Right atrium auricular region (tissue), 2 donors: ENCODE measurements around the gene BABAM2. TPM values are rescaled to one million over a fixed set of nuclear protein-coding genes. Genes with fewer than 3 reads are reported as not detected.

ENCODE experiments used
- DNase-seq: peaks from one replicate; pipeline ENCODE4 v3.0.0-alpha.2; 2019; ENCODE audit warnings: low spot score
- H3K27ac ChIP-seq, 2 donors: fragments of 200-600 bp; sonication (generic); 1 replicate in 1 of 2; 2 replicates in 1 of 2; pipeline ENCODE4 v1.5.1; 2016 to 2019
- H3K27me3 ChIP-seq, 2 donors: fragments of 200-600 bp; sonication (generic); one replicate each; pipeline versions ENCODE4 v1.5.1 to v1.6.0; 2017 to 2019
- H3K36me3 ChIP-seq: fragments of 200-600 bp; sonication (generic); one replicate; pipeline ENCODE4 v1.5.1; 2016
- H3K4me1 ChIP-seq, 2 donors: fragments of 200-600 bp; sonication (generic); one replicate each; pipeline versions ENCODE4 v1.5.1 to v1.6.0; 2017 to 2019
- H3K4me3 ChIP-seq, 2 donors: fragments of 200-600 bp; sonication (generic); 1 replicate in 1 of 2; 2 replicates in 1 of 2; pipeline ENCODE4 v1.5.1; 2017 to 2019; ENCODE audit warnings: mild to moderate bottlenecking in 1 of 2, moderate library complexity in 1 of 2
- H3K9me3 ChIP-seq, 2 donors: fragments of 200-600 bp; sonication (generic); one replicate each; pipeline ENCODE4 v1.5.1; 2019
- CTCF ChIP-seq, 2 donors: fragments of 200-600 bp; sonication (generic); IDR thresholded peaks; one replicate each; pipeline ENCODE4 v1.5.1; 2019; ENCODE audit warnings: antibody characterized with exemption in 2 of 2
- total RNA-seq, 2 donors: library from RNA; depleted of rRNA; stranded (reverse); fragments of >200 nt; gene quantifications; one replicate each; pipeline ENCODE4 v1.1.0, GENCODE V29; 2016

The BABAM2 gene
- total RNA-seq, 2 donors from 2014 or later, result 58.8 to 60.6 TPM

- no peak for DNase-seq
- Histone ChIP-seq H3K27me3 (no peaks in the 10 kb centered on the region), H3K36me3 (no peaks in the 10 kb centered on the region), H3K4me1 (no peaks in the 10 kb centered on the region), H3K9me3 (no peaks in the 10 kb centered on the region), H3K27ac (no peak overlapping the region), H3K4me3 (no peak overlapping the region)
- TF ChIP-seq CTCF (IDR thresholded peaks at IDR 0.05), result no peak
Measured at GRCh38 chr2:28052691-28053090, 162.2 kb downstream of the BABAM2 start.

GRCh38 chr2:28053597-28053996 is 163.1 kb downstream of the BABAM2 start:
- DNase-seq, result no peak
- TF ChIP-seq CTCF (IDR thresholded peaks at IDR 0.05), result no peak
- H3K27ac ChIP-seq, result no peak overlapping the region

GRCh38 chr2:28054916-28055315 is 164.4 kb downstream of the BABAM2 start:
- no peak for DNase-seq
- Histone ChIP-seq H3K4me3 (no peak overlapping the region), H3K27me3 (no peaks in the 10 kb centered on the region), H3K9me3 (no peaks in the 10 kb centered on the region), H3K36me3 (no peaks in the 10 kb centered on the region), H3K27ac (no peak overlapping the region), H3K4me1 (no peaks in the 10 kb centered on the region)
- no peak for TF ChIP-seq CTCF (IDR thresholded peaks at IDR 0.05)

More at GRCh38 chr2:28053597-28053996, 163.1 kb downstream of the BABAM2 start:
- Histone ChIP-seq H3K4me3 (no peak overlapping the region), H3K9me3 (no peaks in the 10 kb centered on the region), H3K4me1 (no peaks in the 10 kb centered on the region), H3K27me3 (no peaks in the 10 kb centered on the region), H3K36me3 (no peaks in the 10 kb centered on the region)

GRCh38 chr2:28055325-28055970 is 164.9 kb downstream of the BABAM2 start:
- no peak for TF ChIP-seq CTCF (IDR thresholded peaks at IDR 0.05)
- Histone ChIP-seq H3K4me1 (no peaks in the 10 kb centered on the region), H3K9me3 (no peaks in the 10 kb centered on the region), H3K27ac (no peak overlapping the region), H3K4me3 (no peak overlapping the region), H3K27me3 (no peaks in the 10 kb centered on the region), H3K36me3 (no peaks in the 10 kb centered on the region)
- DNase-seq, result no peak

GRCh38 chr2:28058791-28059190 is 168.3 kb downstream of the BABAM2 start:
- no peak for TF ChIP-seq CTCF (IDR thresholded peaks at IDR 0.05)
- DNase-seq, result no peak

GRCh38 chr2:28062867-28063266 is 172.3 kb downstream of the BABAM2 start:
- DNase-seq, result no peak
- H3K4me1 ChIP-seq, result no peaks in the 10 kb centered on the region
- H3K4me3 ChIP-seq, result no peak overlapping the region
- TF ChIP-seq CTCF (IDR thresholded peaks at IDR 0.05), result no peak
- H3K36me3 ChIP-seq, result no peaks in the 10 kb centered on the region
- no peak overlapping the region for H3K27ac ChIP-seq
- H3K9me3 ChIP-seq, result no peaks in the 10 kb centered on the region
- H3K27me3 ChIP-seq, result no peaks in the 10 kb centered on the region

More at GRCh38 chr2:28058791-28059190, 168.3 kb downstream of the BABAM2 start:
- Histone ChIP-seq H3K4me3 (no peak overlapping the region), H3K9me3 (no peaks in the 10 kb centered on the region), H3K27me3 (no peaks in the 10 kb centered on the region), H3K27ac (no peak overlapping the region), H3K4me1 (no peaks in the 10 kb centered on the region), H3K36me3 (no peaks in the 10 kb centered on the region)
